WTC11 (cell line): Measurements from ENCODE around the gene GGA1. TPM values are rescaled to one million over a fixed set of nuclear protein-coding genes. Genes with fewer than 3 reads are reported as not detected.
A peak's percentile ranks its signal among the peaks of the same experiment; 100 is the strongest.
"Not testable (repeated sequence)": the region's sequence is repeated elsewhere in the genome, so short reads cannot be mapped to it uniquely, and the experiment has no call there.

Source experiments
- ATAC-seq: fragments of 200-7000 bp; cut with Tn5 transposase; 2 replicates; pipeline ENCODE4 v1.10.0; 2021; ENCODE audit warnings: mild to moderate bottlenecking, moderate library complexity
- CTCF ChIA-PET: fragments of 300-600 bp; sonication (Branson Sonifier 250); formaldehyde crosslinking; loops from one replicate; lab custom pipeline; 2021; ENCODE audit warnings: antibody characterized with exemption; lab: Charles Lee
- POLR2A ChIA-PET: fragments of 350-600 bp; sonication (Branson Sonifier 250); formaldehyde crosslinking; loops from one replicate; lab custom pipeline; 2021; ENCODE audit warnings: antibody characterized with exemption; lab: Charles Lee
- DNase-seq: peaks from one replicate; pipeline ENCODE4 v3.0.0; 2021; ENCODE audit warnings: low spot score
- H3K27ac Mint-ChIP-seq: 2 replicates; pipeline ENCODE4 v1.8.0; 2021; ENCODE audit warnings: mixed read lengths
- H3K27me3 Mint-ChIP-seq: 2 replicates; pipeline ENCODE4 v1.8.0; 2021; ENCODE audit warnings: low read depth, mild to moderate bottlenecking, moderate library complexity, mixed read lengths
- H3K36me3 Mint-ChIP-seq: 2 replicates; pipeline ENCODE4 v1.8.0; 2021; ENCODE audit warnings: mixed read lengths
- H3K4me1 Mint-ChIP-seq: 2 replicates; pipeline ENCODE4 v1.8.0; 2022; ENCODE audit warnings: mixed read lengths
- H3K4me3 Mint-ChIP-seq: 2 replicates; pipeline ENCODE4 v1.8.0; 2021; ENCODE audit warnings: mild to moderate bottlenecking, moderate library complexity, mixed read lengths
- H3K9me3 Mint-ChIP-seq: 2 replicates; pipeline ENCODE4 v1.8.0; 2021; ENCODE audit warnings: mixed read lengths
- CREB1 ChIP-seq: sonication (generic); formaldehyde crosslinking; IDR thresholded peaks from 2 replicates; pipeline ENCODE4 v1.8.0; 2023; ENCODE audit warnings: mild to moderate bottlenecking, missing genetic modification reagents
- CREM ChIP-seq: sonication (generic); formaldehyde crosslinking; IDR thresholded peaks from 2 replicates; pipeline ENCODE4 v1.8.1; 2022; ENCODE audit warnings: mild to moderate bottlenecking, missing genetic modification reagents, moderate library complexity
- FOXP1 ChIP-seq: sonication (generic); formaldehyde crosslinking; IDR thresholded peaks from 2 replicates; pipeline ENCODE4 v1.8.0; 2022; ENCODE audit warnings: missing genetic modification reagents, mild to moderate bottlenecking, moderate library complexity, borderline replicate concordance
- MXD4 ChIP-seq: fragments of 250-450 bp; sonication (Bioruptor Pico); IDR thresholded peaks from 2 replicates; pipeline ENCODE4 v1.8.0; 2021; ENCODE audit warnings: mild to moderate bottlenecking, moderate library complexity, borderline replicate concordance
- SOX15 ChIP-seq: fragments of 250-450 bp; sonication (Bioruptor Pico); IDR thresholded peaks from 2 replicates; pipeline ENCODE4 v1.9.0; 2021; ENCODE audit warnings: mild to moderate bottlenecking
- SP1 ChIP-seq: sonication (generic); formaldehyde crosslinking; conservative IDR thresholded peaks from 2 replicates; pipeline ENCODE4 v1.8.1; 2022; ENCODE audit warnings: missing genetic modification reagents
- TCF7 ChIP-seq: sonication (generic); formaldehyde crosslinking; IDR thresholded peaks from 2 replicates; pipeline ENCODE4 v1.8.0; 2022; ENCODE audit warnings: mild to moderate bottlenecking, low read depth, missing genetic modification reagents, moderate library complexity
- ZNF416 ChIP-seq: fragments of 250-450 bp; sonication (Bioruptor Pico); IDR thresholded peaks from 2 replicates; pipeline ENCODE4 v1.9.0; 2021; ENCODE audit warnings: mild to moderate bottlenecking, inconsistent platforms
- ZNF423 ChIP-seq: fragments of 250-450 bp; sonication (Bioruptor Pico); IDR thresholded peaks from 2 replicates; pipeline ENCODE4 v2.1.2; 2022; ENCODE audit warnings: mild to moderate bottlenecking, moderate library complexity
- total RNA-seq: library from RNA; stranded (reverse); gene quantifications from 3 replicates; pipeline ENCODE4 v1.2.3, GENCODE V29; 2021
- TF ChIP-seq, protein P1 (sequence below): sonication (generic); formaldehyde crosslinking; IDR thresholded peaks from 2 replicates; pipeline ENCODE4 v1.8.0; 2022; ENCODE audit warnings: mild to moderate bottlenecking, missing genetic modification reagents
- TF ChIP-seq, protein P2 (sequence below): sonication (generic); formaldehyde crosslinking; IDR thresholded peaks from 2 replicates; pipeline ENCODE4 v1.8.1; 2022; ENCODE audit warnings: mild to moderate bottlenecking, missing genetic modification reagents, moderate library complexity, borderline replicate concordance
- TF ChIP-seq, protein P3 (sequence below): sonication (generic); formaldehyde crosslinking; IDR thresholded peaks from 2 replicates; pipeline ENCODE4 v1.8.1; 2022; ENCODE audit warnings: low read depth, mild to moderate bottlenecking, moderate library complexity, missing genetic modification reagents, borderline replicate concordance
- TF ChIP-seq, protein P4 (sequence below): sonication (generic); formaldehyde crosslinking; conservative IDR thresholded peaks from 2 replicates; pipeline ENCODE4 v1.8.1; 2022; ENCODE audit warnings: mild to moderate bottlenecking, missing genetic modification reagents
- TF ChIP-seq, protein P5 (sequence below): sonication (generic); formaldehyde crosslinking; IDR thresholded peaks from 2 replicates; pipeline ENCODE4 v1.8.0; 2022; ENCODE audit warnings: mild to moderate bottlenecking, missing genetic modification reagents
- TF ChIP-seq, protein P6 (sequence below): sonication (generic); formaldehyde crosslinking; IDR thresholded peaks from 2 replicates; pipeline ENCODE4 v1.8.1; 2022; ENCODE audit warnings: missing genetic modification reagents, borderline replicate concordance
- TF ChIP-seq, protein P7 (sequence below): fragments of 250-450 bp; sonication (Bioruptor Pico); IDR thresholded peaks from 2 replicates; pipeline ENCODE4 v1.9.0; 2021; ENCODE audit warnings: mild to moderate bottlenecking, borderline replicate concordance

The GGA1 gene
- total RNA-seq, 1 experiment from 2014 or later, result 66.3 TPM

DNA sequence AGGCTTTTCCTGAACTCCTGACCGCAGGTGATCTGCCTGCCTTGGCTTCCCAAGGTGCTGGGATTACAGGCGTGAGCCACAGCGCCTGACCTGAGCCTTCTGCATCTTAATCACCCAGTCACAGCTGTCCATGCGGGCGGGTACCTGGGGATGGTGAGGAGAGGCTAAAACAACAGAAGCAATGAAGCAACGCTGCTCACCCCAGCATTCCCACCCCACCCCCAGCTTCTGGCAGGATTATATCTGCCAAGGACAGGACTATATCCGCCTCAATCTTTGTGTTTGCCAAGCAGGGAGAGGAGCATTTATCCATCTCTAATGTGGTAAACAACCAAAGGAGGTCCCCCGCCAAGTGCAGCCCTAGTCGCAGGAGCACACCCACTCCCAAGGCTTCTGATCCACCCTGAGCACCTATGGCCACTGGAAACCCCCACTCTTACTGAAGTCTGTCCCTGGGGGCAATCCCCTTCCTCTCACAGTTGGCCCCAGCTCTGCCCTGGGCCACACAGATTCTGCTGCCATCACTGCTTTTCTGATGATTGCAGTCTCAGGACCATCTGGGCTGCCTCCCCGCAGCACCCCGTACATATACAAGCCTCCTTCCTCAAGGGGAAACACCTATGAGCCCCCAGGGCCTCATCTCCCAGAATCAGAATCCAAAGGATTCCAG lies 20.0 kb upstream of the GGA1 start (continued):
- TF ChIP-seq, protein P1, sequence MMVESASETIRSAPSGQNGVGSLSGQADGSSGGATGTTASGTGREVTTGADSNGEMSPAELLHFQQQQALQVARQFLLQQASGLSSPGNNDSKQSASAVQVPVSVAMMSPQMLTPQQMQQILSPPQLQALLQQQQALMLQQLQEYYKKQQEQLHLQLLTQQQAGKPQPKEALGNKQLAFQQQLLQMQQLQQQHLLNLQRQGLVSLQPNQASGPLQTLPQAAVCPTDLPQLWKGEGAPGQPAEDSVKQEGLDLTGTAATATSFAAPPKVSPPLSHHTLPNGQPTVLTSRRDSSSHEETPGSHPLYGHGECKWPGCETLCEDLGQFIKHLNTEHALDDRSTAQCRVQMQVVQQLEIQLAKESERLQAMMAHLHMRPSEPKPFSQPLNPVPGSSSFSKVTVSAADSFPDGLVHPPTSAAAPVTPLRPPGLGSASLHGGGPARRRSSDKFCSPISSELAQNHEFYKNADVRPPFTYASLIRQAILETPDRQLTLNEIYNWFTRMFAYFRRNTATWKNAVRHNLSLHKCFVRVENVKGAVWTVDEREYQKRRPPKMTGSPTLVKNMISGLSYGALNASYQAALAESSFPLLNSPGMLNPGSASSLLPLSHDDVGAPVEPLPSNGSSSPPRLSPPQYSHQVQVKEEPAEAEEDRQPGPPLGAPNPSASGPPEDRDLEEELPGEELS, result no peak
- no peak for TF ChIP-seq ZNF423 (CRISPR knock-in tag)
- TF ChIP-seq, protein P2, sequence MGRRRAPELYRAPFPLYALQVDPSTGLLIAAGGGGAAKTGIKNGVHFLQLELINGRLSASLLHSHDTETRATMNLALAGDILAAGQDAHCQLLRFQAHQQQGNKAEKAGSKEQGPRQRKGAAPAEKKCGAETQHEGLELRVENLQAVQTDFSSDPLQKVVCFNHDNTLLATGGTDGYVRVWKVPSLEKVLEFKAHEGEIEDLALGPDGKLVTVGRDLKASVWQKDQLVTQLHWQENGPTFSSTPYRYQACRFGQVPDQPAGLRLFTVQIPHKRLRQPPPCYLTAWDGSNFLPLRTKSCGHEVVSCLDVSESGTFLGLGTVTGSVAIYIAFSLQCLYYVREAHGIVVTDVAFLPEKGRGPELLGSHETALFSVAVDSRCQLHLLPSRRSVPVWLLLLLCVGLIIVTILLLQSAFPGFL (CRISPR knock-in tag), result no peak

DNA sequence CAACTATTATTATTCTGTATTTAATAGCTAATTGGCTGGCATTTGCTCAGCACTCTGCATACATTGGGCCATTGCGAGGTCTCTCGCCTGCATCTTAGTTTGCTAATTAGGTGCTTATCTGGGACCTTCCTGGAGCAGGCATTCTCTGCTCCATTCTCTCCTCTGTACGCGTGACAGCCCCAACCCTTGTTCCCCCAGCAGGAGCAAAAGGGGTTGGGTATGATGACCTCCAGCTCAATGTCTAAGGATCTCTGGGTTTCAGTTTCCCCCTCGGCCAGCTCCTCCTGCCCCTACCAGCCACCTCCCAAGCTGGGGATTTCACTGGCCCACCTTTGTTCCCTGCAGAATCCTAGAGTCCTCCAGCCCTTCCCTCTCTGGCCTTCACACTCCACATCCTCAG lies 19.0 kb upstream of the GGA1 start:
- DNase-seq (no peak), ATAC-seq (no peak)
- ChIA-PET CTCF (interaction anchor here (0.6 to 5.1 kb wide), 7 partner anchors 10 to 72 kb away, joined by 3 to 99 read pairs (median 9); partner anchors contain the start of genes GGA1 and LGALS2), POLR2A (no interaction called here)
- H3K4me3 Mint-ChIP-seq, result no peak overlapping the region
- H3K27me3 Mint-ChIP-seq, result 0 out of 2 replicates have a peak, but pooled peaks cover 2% of the 10 kb centered on the region
- TF ChIP-seq SP1 (CRISPR knock-in tag) (no peak), MXD4 (CRISPR knock-in tag) (no peak), CREB1 (CRISPR knock-in tag) (no peak), TCF7 (CRISPR knock-in tag) (no peak)
- TF ChIP-seq, protein P3, sequence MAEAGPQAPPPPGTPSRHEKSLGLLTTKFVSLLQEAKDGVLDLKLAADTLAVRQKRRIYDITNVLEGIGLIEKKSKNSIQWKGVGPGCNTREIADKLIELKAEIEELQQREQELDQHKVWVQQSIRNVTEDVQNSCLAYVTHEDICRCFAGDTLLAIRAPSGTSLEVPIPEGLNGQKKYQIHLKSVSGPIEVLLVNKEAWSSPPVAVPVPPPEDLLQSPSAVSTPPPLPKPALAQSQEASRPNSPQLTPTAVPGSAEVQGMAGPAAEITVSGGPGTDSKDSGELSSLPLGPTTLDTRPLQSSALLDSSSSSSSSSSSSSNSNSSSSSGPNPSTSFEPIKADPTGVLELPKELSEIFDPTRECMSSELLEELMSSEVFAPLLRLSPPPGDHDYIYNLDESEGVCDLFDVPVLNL (CRISPR knock-in tag), result no peak
- TF ChIP-seq, protein P4, sequence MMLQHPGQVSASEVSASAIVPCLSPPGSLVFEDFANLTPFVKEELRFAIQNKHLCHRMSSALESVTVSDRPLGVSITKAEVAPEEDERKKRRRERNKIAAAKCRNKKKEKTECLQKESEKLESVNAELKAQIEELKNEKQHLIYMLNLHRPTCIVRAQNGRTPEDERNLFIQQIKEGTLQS (CRISPR knock-in tag), result no peak
- H3K9me3 Mint-ChIP-seq, result no peaks in the 10 kb centered on the region
- H3K27ac Mint-ChIP-seq, result no peak overlapping the region
- no peaks in the 10 kb centered on the region for H3K36me3 Mint-ChIP-seq
- peaks cover 6% of the 10 kb centered on the region for H3K4me1 Mint-ChIP-seq

DNA sequence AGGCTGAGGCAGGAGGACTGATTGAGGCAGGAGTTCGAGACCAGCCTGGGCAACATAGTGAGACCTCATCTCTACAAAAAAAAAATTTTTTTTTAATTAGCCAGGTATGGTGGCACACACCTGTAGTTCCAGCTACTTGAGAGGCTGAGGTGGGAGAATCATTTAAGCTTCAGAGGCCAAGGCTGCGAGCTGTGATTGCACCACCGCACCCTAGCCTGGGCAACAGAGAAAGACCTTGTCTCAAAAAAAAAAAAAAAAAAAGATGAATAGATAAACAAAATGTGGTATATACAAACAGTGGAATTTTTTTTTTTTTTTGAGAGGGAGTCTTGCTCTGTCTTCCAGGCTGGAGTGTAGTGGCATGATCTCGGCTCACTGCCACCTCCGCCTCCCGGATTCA lies 17.6 kb upstream of the GGA1 start:
- H3K36me3 Mint-ChIP-seq, H3K27me3 Mint-ChIP-seq, H3K4me1 Mint-ChIP-seq, POLR2A ChIA-PET, H3K9me3 Mint-ChIP-seq, DNase-seq, ATAC-seq, H3K4me3 Mint-ChIP-seq, H3K27ac Mint-ChIP-seq: not testable (repeated sequence)
- CTCF ChIA-PET, result interaction anchor here (0.8 to 5.1 kb wide), 9 partner anchors 9 to 119 kb away, joined by 4 to 99 read pairs (median 22); partner anchors contain the start of gene GGA1

DNA sequence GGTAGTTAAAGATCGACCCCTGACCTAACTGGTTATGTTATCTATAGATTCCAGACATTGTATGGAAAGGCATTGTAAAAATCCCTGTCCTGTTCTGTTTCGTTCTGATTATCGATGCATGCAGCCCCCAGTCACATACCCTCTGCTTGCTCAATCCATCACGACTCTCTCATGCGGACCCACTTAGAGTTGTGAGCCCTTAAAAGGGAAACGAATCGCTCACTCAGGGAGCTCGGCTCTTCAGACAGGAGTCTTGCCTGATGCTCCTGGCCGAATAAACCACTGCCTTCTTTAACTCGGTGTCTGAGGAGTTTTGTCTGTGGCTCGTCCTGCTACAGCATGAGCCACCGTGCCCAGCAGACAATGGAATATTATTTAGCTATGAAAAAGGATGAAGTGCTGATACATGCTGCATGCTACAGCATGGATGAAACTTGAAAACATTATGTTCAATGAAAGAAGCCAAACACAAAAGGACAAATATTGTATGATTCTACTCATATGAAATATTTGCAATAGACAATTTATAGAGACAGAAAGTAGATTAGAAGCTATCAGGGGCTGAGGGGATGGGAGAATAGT lies 16.7 kb upstream of the GGA1 start:
- ATAC-seq, result no peak
- ChIA-PET POLR2A (interaction anchor here (0.8 to 1.4 kb wide), 7 partner anchors 12 to 119 kb away, joined by 3 to 11 read pairs (median 4); partner anchors contain the start of gene GGA1), CTCF (interaction anchor here (0.6 to 5.1 kb wide), 66 partner anchors 8 to 590 kb away, joined by 3 to 146 read pairs (median 5); partner anchors contain the start of genes ANKRD54, CARD10, CDC42EP1 and GGA1)
- DNase-seq, result no peak
- no peak overlapping the region for H3K27ac Mint-ChIP-seq
- peaks cover 2% of the 10 kb centered on the region; the same call in 1 of the 2 replicates for H3K4me1 Mint-ChIP-seq
- peak overlapping the region; percentile 21; the same call in 1 of the 2 replicates for H3K4me3 Mint-ChIP-seq
- H3K27me3 Mint-ChIP-seq, result 0 out of 2 replicates have a peak, but pooled peaks cover 2% of the 10 kb centered on the region
- H3K36me3 Mint-ChIP-seq, result no peaks in the 10 kb centered on the region
- H3K9me3 Mint-ChIP-seq, result no peaks in the 10 kb centered on the region
- TF ChIP-seq CREM (CRISPR knock-in tag) (no peak), SOX15 (no peak), FOXP1 (CRISPR knock-in tag) (no peak), ZNF416 (CRISPR knock-in tag) (no peak)
- TF ChIP-seq, protein P5, sequence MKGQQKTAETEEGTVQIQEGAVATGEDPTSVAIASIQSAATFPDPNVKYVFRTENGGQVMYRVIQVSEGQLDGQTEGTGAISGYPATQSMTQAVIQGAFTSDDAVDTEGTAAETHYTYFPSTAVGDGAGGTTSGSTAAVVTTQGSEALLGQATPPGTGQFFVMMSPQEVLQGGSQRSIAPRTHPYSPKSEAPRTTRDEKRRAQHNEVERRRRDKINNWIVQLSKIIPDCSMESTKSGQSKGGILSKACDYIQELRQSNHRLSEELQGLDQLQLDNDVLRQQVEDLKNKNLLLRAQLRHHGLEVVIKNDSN (CRISPR knock-in tag), result no peak
- TF ChIP-seq, protein P6, sequence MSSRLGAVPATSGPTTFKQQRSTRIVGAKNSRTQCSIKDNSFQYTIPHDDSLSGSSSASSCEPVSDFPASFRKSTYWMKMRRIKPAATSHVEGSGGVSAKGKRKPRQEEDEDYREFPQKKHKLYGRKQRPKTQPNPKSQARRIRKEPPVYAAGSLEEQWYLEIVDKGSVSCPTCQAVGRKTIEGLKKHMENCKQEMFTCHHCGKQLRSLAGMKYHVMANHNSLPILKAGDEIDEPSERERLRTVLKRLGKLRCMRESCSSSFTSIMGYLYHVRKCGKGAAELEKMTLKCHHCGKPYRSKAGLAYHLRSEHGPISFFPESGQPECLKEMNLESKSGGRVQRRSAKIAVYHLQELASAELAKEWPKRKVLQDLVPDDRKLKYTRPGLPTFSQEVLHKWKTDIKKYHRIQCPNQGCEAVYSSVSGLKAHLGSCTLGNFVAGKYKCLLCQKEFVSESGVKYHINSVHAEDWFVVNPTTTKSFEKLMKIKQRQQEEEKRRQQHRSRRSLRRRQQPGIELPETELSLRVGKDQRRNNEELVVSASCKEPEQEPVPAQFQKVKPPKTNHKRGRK (CRISPR knock-in tag), result no peak
- TF ChIP-seq, protein P7, sequence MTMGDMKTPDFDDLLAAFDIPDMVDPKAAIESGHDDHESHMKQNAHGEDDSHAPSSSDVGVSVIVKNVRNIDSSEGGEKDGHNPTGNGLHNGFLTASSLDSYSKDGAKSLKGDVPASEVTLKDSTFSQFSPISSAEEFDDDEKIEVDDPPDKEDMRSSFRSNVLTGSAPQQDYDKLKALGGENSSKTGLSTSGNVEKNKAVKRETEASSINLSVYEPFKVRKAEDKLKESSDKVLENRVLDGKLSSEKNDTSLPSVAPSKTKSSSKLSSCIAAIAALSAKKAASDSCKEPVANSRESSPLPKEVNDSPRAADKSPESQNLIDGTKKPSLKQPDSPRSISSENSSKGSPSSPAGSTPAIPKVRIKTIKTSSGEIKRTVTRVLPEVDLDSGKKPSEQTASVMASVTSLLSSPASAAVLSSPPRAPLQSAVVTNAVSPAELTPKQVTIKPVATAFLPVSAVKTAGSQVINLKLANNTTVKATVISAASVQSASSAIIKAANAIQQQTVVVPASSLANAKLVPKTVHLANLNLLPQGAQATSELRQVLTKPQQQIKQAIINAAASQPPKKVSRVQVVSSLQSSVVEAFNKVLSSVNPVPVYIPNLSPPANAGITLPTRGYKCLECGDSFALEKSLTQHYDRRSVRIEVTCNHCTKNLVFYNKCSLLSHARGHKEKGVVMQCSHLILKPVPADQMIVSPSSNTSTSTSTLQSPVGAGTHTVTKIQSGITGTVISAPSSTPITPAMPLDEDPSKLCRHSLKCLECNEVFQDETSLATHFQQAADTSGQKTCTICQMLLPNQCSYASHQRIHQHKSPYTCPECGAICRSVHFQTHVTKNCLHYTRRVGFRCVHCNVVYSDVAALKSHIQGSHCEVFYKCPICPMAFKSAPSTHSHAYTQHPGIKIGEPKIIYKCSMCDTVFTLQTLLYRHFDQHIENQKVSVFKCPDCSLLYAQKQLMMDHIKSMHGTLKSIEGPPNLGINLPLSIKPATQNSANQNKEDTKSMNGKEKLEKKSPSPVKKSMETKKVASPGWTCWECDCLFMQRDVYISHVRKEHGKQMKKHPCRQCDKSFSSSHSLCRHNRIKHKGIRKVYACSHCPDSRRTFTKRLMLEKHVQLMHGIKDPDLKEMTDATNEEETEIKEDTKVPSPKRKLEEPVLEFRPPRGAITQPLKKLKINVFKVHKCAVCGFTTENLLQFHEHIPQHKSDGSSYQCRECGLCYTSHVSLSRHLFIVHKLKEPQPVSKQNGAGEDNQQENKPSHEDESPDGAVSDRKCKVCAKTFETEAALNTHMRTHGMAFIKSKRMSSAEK, result no peak
